ENCODE measurements around the gene TRIB2.

DNA sequence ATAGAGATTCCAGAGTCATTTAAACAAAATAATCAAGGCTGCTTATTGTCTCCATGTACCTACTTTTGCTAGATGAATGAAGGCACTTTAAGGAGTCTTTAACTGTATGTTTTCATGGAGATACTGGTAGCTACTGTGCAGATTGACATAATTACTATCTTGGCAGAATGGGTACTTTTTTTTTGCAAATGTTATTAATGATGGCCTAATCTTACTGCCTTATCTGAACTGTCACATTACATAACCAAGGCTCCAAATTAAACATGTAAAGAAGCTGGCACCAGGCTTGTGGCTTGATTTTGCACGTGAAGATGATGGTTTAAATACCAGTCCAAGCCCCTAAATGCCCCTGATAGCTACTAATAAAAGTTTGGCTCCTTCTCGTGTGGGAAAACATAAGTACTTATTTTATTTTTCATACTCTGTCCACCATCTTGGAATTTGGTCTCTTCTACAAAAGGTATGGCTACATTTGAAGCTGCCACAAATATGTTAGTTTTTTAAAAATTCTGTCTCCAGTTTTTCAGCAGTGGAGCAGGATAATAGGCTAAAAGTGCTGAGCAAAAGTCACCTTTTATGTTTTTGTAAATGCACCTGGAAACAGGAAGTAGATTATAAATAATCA is 4.1 kb downstream of the TRIB2 start:
- TF ChIP-seq POLR2A (IDR thresholded peaks at IDR 0.05) = no peak
- TF ChIP-seq, protein P1, sequence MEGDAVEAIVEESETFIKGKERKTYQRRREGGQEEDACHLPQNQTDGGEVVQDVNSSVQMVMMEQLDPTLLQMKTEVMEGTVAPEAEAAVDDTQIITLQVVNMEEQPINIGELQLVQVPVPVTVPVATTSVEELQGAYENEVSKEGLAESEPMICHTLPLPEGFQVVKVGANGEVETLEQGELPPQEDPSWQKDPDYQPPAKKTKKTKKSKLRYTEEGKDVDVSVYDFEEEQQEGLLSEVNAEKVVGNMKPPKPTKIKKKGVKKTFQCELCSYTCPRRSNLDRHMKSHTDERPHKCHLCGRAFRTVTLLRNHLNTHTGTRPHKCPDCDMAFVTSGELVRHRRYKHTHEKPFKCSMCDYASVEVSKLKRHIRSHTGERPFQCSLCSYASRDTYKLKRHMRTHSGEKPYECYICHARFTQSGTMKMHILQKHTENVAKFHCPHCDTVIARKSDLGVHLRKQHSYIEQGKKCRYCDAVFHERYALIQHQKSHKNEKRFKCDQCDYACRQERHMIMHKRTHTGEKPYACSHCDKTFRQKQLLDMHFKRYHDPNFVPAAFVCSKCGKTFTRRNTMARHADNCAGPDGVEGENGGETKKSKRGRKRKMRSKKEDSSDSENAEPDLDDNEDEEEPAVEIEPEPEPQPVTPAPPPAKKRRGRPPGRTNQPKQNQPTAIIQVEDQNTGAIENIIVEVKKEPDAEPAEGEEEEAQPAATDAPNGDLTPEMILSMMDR (IDR thresholded peaks at IDR 0.05 in 4 of 5, conservative IDR thresholded peaks at IDR 0.05 in 1 of 5) = no peak
